NCI-H526 (cell line): ENCODE results near the gene MORC3.

Experiments
- DNase-seq, 2 experiments: peaks; one replicate each; lab custom pipeline; 2025; lab: John Stamatoyannopoulos, UW

Gene MORC3

GRCh38 chr21:36423771-36424433 lies 103.9 kb downstream of the MORC3 start:
- DNase-seq = no peak

DNA sequence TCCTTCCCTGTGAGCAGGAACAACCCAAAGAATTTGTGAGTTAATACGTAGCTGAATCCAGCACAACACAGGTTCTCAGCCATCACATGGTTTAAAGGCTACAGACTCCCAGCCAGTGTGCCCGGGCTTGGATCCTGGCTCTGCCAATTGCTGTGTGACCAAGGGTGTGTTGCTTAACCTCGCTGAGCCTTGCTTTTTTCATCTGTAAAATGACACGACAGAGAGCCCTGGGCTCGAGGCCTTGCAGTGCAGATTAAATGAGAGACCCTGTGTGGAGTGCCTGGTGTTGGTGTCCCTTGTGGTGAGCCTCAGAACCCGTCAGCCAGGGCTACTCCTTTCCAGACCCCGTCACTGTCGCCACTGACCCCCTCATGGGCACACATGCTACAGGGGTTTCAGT lies 104.6 kb downstream of the MORC3 start:
- DNase-seq = no peak

DNA sequence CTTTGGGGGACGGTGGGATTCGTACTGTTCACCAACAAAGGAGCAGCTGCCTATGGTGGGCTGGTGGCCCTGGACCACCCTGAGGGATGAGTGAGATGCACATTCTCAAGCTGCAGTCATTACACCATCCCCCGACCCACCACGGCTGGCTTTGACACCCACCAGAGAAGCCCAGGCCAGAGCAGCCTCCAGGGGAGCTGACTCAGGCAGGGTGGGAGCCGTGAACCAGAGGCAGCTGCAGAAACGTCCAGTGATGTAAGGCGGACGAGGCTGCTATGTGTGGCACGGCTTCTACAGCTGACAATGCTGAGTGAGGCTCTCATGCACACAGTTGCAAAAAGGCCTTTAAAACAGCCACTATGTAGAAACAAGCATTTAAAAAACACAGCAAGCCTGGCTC lies 105.3 kb downstream of the MORC3 start:
- no peak for DNase-seq
